GM19455 (cell line): ENCODE data around the gene ELAVL2.

ENCODE experiments used
- ATAC-seq: cut with Tn5 transposase; IDR thresholded peaks from one replicate; pipeline ENCODE4 v1.9.1; 2021; ENCODE audit not compliant: unreplicated experiment

ELAVL2 gene

GRCh38 chr9:23826120-23826629 is at the start of gene ELAVL2:
TSS of gene ELAVL2 (minus strand) at chr9:23826240. CDS start at chr9:23762234, 64,006 bp downstream.
- ATAC-seq: no peak

DNA sequence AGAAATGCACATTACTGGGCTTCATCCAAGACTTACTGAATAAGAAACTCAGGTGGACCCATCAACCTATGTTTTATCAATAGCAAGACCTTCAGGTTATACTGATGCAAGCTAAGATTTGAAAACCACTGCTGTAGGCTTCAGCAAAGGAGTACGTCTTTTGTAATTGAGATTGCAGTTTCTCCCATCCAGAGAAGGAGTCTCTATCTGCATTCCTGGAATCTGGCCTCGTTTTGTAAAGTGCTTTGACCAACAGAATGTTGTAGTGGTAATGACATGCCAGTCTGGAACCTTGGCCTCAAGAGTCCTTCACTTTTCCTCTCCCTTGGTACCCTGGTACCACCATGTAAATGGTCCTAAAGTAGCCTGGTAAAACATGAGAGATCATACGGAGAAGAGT is 32.2 kb upstream of the ELAVL2 start:
- ATAC-seq: no peak

- ATAC-seq: no peak
Measured at GRCh38 chr9:23855873-23856604, 30.0 kb upstream of the ELAVL2 start.

DNA sequence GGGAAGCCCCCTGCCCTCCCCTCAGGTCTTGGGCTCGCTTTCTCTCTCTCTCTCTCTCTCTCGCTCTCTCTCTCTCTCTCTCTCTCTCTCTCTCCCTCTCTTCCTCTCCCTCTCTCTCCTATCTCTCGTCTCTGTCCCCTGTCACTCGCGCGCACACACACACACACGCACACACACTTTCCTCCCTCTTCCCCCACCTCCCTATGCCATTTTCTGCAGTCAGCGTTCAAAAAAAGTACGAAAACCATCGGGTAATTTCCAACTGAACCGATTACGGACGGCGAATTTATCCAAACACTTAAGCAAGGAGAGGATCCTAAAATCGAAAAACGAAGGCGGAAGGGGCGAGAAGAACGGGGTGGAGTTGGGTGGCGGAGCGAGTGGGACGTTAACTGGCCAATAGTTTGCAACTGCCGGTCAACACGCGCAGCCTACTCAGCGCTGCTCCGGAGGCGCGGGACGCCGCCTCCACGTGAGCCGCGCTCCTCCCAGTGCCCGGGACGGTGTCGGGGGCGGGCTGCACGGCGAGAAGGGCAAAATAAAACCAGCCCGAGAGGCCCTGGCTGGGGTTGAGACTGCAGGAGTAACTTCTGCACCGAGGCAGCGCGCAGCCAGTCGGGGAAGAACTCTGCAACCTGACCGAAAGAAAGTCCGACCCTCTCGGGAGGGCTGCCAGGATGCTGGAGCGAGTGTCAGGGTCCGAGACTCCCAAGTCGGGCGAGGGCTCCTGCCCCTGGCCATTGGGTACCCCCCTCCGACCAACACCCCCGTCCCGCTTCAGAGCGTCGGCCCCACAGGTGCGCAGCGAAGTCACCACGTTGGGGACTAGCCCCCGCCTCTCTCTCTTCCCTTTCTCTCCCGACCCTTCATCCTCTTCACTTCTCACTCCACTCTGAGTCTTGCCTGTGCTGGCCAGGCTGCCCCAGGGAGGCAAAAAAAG is 24.9 kb upstream of the ELAVL2 start:
- no peak for ATAC-seq

DNA sequence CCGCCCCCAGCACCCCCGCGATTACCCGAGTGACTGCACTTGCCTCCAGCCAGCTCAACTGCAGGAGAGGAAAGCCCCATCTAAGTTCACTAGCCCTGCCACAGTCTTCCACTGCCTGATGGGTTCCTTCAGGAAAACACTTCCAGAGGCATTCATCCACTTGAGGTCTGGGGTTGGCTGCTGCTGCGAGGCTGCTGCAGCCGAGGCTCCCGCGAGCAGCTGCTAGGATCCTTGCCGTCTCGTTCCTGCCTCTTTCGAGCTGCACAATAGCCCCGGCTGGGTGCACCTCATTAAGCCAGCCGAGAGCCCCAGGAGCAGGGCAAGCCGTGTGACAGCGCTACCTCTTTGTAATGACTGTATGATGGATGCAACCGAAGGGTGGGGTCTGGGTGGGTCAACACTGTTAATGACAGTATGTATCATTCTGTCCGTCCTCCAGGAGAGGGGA is 24.2 kb upstream of the ELAVL2 start:
- no peak for ATAC-seq

- ATAC-seq: no peak
Measured at GRCh38 chr9:23849379-23850035, 23.5 kb upstream of the ELAVL2 start.

GRCh38 chr9:23842565-23843129 is 16.6 kb upstream of the ELAVL2 start:
- no peak for ATAC-seq

DNA sequence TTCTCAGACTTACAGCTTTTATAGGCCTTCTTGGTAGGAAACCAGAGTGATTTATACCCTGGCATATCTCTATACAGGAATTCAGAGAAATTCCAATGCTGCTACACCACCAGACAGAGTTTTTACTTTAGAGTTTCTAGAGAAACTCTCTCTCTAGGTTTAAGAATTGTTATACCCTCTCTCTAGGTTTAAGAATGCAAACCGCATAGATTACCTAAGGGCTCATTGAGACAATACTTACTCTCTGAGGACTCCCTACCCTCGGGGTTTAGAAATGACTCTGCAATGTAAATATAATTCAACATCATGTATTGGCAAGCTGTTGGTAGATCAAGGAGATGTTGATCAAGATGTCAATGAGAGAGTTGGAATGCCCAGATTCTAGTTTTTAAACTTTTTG is 15.3 kb upstream of the ELAVL2 start:
- ATAC-seq: no peak

DNA sequence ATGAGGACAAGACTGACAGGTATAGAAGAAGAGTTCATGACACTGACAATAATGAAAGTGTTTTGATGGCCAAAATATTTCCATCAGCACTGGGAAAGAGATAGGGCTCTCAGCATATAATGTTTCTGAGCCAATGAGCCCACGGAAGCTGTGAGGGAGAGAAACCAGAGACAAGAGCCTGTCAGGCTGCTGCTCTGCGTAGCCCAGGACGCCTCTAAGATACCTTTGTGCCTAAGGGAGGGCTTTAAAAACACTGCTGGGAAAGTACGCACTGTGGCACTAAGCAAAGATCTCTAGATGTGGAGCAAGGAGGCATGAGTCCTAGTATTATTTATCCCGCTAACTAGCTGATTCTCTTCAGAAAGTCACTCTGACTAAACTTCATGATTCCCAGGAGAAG is 11.0 kb upstream of the ELAVL2 start:
- ATAC-seq: no peak

- ATAC-seq: no peak
Measured at GRCh38 chr9:23830929-23831730, 5.1 kb upstream of the ELAVL2 start.

DNA sequence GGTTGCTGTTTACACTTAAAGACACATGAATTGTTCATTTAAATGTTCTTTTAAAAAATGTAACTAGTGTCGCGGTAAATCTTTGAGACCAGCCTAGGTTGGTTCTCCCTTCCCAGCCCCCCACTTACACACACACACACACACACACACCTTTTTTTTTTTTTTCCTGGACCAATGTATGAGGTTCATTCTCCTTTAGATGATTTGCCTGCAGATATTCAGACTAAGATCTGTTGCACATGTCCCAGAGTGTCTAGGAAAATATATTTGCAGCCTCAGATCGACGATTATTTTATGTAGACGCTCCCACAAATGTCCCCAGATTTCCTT is 4.4 kb upstream of the ELAVL2 start:
- ATAC-seq: no peak

GRCh38 chr9:23829580-23830475 is 3.8 kb upstream of the ELAVL2 start:
- ATAC-seq: no peak

DNA sequence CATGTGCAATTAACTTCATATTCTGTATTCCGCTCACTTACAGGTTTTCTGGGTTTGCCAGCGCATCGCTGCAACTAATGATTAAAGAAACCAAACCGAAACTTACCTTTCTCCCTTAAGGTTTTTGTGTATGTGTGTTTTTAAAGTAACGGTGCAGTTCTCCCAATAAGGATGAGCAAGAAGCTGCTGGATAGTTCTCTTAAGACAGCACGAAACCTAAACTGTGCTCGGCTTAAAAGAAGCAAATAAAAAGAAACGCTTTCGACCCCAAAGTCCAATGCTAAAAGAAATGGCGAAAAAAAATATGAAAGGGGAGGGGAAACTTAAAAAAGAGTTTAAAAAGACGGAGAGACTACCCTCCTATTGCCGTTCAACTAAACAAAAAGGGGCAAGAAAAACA is 340 bp downstream of the ELAVL2 start:
- ATAC-seq: no peak

- ATAC-seq: no peak
Measured at GRCh38 chr9:23824830-23825591, 1.0 kb downstream of the ELAVL2 start.

GRCh38 chr9:23823986-23824829 is 1.8 kb downstream of the ELAVL2 start:
- ATAC-seq: no peak

GRCh38 chr9:23823269-23823668 is 2.8 kb downstream of the ELAVL2 start:
- no peak for ATAC-seq

DNA sequence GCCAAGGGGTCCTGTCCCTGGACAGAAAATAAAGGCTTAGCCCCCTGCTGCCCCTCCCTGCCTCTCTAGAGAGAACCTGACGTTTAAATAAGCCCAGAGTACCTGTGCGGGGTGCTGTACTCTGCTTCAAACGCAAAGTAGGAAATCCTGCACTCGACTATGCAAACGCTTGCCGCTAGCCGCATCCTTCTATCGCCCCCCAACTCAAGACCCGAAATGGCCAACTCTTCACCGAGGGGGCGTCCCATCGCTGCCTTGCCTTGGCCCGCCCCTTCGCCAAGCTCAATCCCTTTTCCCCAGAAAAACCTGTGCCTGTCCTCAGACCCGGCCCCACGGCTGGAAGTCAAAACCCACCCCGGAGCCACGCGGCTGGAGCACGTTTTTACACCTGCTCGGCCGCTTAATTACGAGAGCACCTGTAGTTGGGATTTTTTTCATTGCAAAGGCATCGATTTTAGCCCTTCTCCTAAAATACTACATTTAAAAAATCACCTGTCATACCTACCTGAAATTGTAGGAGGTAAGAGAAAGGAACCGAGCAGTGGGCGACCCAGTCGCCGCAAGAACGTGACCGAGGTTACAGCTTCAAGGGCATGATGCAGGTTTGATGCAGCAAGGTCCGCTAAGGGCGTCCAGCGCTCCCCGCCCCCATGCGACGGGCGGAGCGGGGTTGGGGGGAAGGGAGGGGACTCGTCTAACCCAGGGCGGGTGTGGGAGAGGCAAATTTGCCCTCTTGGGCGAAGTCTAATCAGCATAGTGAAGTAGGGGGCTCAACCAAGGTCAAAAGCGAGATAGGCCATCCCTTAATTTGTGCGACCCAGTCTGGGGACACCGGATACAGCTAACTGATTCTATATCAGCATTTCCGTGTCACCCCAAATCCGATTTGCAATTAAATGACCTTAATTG is 3.5 kb downstream of the ELAVL2 start:
- no peak for ATAC-seq
